GM19099 (cell line): ENCODE measurements around the gene MED22.
A peak's percentile ranks its signal among the peaks of the same experiment; 100 is the strongest.

Experiments used
- POLR2A ChIP-seq: IDR thresholded peaks from 3 replicates; pipeline ENCODE4 v1.6.1; 2011; ENCODE audit warnings: low read depth; ENCODE audit not compliant: insufficient read length; ENCODE audit errors: extremely low read depth

The MED22 gene

DNA sequence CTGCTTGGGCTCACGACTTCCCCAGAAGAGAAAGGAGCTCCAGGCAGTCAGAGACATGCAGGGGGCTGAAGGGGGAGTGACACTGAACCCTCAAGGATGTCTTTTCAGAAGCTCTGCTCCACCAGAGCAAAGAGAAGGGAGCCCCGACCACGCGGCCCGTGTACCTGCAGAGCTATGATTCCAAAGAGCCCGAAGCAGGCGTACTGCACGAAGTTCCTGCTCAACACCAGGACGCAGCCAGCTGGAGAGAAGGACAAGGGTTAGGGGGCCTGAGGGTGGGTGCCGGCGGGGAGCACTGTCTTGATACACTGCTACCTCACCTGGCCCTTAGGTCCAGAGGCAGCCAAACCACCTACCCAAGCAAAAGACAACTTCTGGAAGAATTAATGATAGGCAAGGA, 18.5 kb upstream of the MED22 start:
- no peak for TF ChIP-seq POLR2A

DNA sequence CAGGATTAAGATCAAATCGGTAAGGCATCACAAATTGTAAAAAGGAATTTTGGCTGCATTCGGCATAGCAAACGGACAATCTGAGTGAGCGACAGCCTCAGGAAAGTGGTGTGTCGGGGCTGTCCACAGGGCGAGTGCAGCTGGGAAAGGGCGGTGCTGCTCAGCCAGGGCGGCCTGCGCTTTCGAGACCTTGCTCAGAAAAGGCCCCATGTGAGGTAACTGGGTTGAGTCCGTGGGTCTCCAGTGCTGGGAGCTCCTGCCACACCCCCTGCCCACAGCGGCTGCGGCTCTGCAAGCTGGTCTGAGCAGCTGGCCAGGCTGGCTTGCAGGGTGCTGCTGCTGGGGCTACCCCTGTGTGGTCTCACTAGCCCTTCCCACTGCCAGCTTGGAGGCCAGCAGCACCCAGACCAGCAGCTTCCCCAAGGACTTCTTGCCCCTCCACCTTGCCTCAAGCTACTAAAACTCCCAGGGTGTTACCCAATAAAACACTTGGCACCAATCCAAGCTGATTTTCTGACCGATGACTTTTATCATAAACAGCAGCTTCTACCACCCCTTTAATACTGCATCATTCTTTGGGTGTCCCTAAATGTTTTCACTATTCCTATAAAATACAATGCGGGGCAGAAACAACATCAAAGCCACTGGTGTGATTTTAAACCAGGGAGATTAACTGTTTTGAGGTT, 14.6 kb upstream of the MED22 start:
- TF ChIP-seq POLR2A = no peak

DNA sequence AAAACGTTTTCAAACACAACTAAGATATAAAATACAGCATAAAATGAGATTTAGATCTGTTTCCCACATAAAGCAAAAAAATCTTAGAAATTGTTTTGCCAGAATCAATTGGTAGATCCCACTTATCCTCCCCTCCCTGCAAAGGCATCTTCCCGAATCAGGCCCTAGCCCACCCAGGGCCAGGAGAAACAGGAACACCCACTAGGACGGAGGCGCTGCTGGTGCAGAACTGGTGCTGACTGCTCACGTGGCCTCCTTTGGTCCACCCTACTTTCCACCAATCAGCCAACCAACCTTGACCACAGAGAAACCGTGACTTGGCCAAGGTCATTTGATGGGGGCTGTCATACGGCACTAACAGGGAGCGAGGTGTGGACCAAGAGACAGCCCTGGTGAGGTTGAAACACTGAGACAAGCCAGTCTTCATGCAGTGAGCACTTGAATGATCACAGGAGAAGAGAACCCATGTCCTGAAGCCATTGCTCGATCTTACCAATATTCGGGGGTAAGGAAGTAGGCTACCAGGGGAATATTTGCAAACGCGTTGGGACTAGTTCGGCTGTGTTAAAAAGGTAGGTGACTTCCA, 13.7 kb upstream of the MED22 start:
- TF ChIP-seq POLR2A = no peak

DNA sequence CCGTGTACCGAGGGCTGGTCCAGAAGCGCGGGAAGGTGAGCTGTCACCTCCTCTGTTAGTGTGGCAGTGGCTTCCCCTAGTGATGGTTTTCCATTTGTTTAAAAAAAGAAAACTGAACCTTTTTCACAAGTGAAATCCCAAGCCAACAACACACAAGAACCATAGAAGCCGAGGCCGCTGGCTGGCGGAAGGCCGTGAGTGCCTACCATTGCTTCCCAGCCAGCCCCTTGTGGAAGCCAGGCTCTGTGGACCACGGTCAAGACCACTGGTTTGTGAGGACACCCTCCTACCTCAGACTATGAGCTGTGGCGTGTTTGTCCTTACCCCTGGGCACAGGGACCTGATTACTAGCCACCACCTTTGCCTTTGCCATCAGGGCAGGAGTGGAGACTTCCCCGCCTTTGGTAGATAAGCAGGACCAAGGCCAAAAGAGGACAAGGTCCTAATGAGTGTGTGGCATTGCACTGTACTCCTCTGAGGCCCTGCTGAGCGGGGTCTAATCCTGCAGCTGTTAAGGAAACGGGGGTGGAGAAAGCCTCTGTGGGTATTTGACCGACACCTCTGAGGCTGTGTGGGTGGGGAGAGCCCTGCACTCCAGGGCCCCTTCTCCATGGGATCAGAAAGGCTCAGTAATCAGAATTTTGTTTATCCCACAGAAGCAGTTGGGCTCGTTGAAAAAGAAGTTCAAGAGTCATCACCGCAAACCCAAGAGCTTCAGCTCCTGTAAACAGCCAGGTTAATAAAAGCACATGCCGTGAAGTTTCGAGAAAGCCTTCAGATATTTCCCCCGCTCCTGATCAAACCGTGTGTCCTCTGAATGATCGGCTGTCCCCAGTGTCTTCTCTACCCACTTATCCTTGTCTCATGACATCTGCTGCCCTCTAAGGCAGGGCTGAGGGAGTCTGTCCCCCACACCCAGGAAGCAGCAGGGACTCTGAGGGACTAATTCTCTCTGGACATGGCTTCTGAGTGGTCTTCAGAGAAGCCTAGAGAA, 12.8 kb upstream of the MED22 start:
- no peak for TF ChIP-seq POLR2A

DNA sequence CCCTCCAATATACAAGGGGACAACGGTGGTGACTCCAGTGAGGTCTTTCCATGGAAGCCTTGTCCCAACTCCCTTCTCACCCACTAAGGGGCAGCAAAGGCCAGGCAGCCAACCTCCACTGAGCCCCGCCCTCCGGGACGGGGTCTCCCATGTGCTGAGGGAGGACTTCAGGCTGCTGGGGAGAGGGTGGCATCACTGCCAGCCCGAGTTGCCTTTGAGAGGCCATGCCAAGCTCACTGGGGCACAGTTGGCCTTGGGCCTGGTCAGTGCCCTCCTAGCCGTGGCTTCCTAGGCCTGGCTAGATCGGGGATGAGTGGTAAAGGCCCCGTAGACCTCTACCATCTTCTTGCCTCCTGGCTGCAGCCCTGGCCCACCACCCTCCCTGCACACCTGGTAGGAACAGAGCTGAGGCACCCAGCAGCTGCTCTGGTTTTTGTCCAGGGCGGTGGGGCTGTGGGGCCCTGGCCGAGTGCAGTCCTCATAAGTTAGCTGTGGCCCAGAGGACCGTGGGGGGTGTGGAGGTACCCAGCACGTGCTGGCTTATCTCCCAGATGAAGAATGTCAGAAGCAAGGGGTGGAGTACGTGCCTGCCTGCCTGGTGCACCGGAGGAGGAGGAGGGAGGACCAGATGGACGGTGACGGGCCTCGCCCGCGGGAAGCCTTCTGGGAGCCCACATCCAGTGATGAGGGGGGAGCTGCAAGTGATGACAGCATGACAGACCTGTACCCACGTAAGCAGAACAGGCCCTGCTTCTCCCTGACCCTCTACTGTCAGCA, 11.7 kb upstream of the MED22 start:
- no peak for TF ChIP-seq POLR2A

DNA sequence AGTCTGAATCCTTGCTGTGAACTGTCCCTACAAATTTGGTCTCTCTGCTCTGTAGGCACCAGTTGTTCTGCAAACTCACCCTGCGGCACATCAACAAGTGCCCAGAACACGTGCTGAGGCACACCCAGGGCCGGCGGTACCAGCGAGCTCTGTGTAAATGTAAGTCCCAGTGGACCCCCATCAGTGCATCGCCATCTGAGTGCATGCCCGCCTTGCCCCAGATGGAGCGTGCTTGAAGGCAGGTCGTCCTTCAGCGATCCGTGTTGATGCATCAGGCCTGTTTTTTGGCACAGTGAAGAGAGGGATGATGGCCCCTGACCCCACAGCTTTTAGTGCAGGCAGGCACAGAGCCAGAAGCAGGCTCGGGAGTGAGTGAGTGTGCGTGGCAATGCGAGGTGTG, 9.7 kb upstream of the MED22 start:
- no peak for TF ChIP-seq POLR2A

DNA sequence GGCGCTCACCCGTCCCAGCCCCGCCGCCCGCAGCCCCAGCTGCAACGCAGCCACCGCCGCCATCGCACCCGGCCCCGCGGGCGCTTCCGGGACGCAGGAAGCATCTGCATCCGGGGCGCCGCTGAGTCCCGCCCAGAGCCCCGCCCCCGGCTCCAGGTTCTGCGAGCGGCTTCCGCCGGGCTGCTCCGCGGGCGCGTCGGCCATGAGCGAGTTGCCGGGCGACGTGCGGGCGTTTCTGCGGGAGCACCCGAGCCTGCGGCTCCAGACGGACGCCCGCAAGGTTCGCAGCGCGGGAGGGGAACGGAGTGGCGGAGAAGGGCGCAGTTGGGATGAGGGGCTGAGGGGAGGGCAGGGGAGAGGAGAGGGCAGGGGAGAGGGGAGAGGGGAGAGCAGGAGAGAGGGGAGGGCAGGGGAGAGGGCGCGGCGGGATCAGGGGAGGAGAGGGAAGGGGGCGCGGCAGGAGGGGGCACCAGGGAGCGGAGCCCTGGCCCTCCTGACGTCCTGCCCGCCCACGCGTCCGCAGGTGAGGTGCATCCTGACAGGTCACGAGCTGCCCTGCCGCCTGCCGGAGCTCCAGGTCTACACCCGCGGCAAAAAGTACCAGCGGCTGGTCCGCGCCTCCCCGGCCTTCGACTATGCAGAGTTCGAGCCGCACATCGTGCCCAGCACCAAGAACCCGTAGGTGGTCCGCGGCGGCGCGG, 8.6 kb upstream of the MED22 start, which contains the start of the genes SURF1 and SURF2:
SURF1 (minus strand) TSS at position 97 of the 701 bp plus-strand sequence; CDS start at position 63, 34 bp downstream.
SURF2 (plus strand) TSS at position 160 of the 701 bp plus-strand sequence; CDS start at position 203, 43 bp downstream.
- TF ChIP-seq POLR2A = peak; percentile 90

DNA sequence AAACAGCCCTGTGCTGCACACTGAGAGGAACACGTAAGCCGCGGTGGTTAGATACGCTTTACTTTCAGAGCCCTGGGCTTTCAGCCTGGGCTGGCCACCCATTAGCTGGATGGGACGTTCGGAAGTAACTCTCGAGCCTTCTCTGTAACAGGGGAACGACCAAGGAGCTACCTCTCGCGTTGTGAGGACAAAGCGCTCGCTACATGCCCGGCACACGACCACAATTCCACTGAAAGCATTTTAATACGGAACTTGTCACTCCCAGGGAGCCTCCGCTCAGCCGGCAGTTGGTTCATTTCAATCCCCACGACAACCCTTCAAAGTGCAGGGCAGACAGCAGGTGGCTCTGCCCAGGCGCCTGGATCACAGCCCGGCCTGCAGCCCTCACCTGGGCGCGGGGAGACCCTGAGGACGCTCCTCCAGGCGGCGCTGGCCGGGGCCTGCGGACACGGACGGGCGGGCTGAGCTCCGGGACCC, 8.0 kb upstream of the MED22 start:
- no peak for TF ChIP-seq POLR2A

DNA sequence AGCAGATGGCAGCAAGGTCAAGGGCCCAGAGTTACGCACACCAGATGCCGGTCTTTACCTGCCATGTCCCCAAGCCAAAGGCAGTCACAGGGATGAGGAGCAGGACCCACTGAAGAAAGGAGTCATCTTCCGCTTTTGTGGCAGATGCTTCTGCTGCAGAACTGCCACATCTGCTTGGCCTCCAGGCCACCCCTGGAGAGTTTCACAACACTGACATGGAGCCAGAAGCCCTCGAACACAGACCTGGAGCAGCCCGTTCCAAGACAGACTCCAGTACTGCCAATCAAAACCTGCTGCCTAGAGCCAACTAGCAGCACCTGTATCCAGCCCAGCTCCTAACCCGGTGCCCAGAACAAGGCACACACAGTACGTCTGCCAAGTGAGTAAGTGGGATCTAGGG, 6.8 kb upstream of the MED22 start:
- no peak for TF ChIP-seq POLR2A

DNA sequence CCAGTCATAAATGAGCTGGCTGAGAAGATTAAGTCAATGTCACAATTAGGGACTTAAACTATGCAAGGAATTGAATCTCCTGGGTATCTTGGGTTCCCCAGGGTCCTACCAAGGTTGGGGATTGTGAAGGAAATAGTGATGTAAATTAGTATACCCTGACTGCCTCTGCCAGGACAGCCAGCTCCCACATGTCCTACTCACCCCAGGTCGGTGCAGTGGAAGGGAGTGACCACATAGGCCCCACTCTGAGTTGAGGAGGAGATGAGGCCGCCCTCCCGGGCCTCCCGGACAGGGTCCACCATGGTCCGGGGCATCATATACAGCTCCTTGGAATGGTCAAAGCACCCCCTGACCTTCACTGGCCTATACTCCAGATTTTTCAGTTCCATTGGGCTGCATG, 5.6 kb upstream of the MED22 start:
- peak; percentile 39 for TF ChIP-seq POLR2A

DNA sequence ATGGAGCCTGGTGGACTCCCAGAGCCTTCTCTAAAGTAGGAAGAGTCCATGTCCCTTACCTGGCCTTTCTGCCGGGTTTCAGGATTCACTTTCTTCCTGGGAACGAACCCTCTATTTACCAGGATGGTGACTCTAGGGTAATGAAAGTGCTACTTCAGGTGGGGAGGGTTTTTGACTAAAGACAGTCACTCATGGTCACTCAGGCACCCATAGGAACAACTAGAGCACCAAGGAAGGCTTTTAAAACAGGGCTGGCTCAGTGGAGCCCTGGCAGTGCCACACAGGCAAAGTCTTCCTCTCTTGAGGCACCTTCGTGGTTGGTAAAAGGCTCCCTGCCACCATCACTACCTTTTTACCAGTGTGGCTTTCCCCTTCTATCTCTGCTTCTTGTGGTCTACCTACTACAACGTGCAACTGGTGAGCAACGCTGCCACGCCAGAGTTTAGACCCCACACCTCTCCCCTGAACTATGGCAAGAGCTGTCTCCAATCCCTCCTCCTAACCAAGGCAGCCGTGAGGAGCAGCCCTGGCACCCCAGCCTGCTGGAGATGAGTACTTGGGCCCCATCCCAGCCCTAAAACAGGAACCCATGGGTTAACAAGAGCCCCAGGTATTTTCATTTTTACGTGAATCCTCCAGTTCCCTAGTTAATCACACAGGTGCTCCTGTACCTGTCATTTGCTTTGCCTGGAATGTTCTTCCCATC, 4.9 kb upstream of the MED22 start:
- TF ChIP-seq POLR2A = no peak

DNA sequence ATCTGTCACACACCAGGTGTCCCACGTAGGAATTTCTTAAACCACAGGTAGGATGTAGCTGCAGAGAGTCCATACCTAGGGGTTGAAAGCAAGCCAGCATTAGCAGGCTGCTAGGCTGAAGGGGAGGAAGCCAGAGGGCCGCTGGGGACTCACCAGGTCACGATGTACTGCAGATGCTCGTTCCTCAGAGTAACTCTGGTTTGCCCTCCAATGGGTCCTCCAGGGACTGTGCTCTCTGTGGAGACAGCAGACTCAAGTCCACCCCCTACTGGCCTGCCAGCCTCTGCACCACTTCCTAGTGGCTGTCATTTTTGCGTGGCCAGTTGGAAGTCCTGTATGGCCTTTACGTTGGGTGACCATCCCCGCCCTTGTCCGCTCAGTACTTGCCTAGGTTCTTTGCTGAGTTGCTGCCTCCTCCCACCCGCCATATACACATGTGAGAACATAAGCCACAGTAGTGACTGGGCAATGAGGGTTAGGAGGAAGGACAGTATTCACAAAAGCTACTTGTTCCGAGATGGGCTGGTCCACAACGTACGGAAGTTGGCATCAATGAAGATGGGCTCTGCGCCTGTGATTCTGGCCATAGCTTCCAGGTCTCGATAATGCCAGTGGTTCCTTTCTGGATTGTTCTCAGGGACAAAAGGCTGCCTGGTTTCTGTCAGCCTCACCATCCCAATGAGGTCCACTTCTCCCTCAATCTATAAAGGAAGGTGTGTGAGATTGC, 4.1 kb upstream of the MED22 start:
- peak; percentile 23 for TF ChIP-seq POLR2A

DNA sequence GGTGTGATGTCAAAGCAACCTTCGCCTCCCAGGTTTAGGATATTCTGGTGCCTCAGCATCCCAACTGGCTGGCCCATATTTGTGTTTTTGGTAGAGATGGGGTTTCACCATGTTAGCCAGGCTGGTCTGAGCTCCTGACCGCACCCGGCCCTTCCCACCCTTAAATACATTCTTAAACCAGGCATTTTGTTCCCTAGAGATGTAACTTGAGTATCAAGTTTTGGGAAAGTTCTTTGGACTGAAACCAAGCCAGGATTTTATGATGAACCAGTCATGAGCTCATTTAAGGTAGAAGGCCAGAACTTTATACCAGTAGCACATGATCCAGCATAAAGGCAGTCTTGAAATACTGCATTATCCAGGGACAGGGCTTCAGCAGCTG, 3.6 kb upstream of the MED22 start:
- no peak for TF ChIP-seq POLR2A
